Natural killer cell treated with Interleukin-12 subunit alpha and Interleukin-12 subunit beta and Interleukin-15 and Interleukin-18, amount 100 ng/mL, for 72 hours (primary cell): Measurements from ENCODE around the gene ZC3H18. TPM values are rescaled to one million over a fixed set of nuclear protein-coding genes. Genes with fewer than 3 reads are reported as not detected.
"Not testable (repeated sequence)": the region's sequence is repeated elsewhere in the genome, so short reads cannot be mapped to it uniquely, and the experiment has no call there.

Experiments
- ATAC-seq, 2 donors: fragments of 150-1000 bp; cut with Tn5 transposase in 1 of 2; sonication (Bioruptor Pico), chemical (Tn5 transposase) in 1 of 2; 2 replicates each; pipeline ENCODE4 v1.10.0; 2021
- DNase-seq: peaks from one replicate; pipeline ENCODE4 v3.0.0; 2022; ENCODE audit warnings: low spot score
- H3K27ac Mint-ChIP-seq, 2 donors: 1 replicate in 1 of 2; 2 replicates in 1 of 2; pipeline ENCODE4 v1.8.0; 2022; ENCODE audit warnings: mixed read lengths in 2 of 2, mild to moderate bottlenecking in 1 of 2, moderate library complexity in 1 of 2
- H3K27me3 Mint-ChIP-seq, 2 donors: 1 replicate in 1 of 2; 2 replicates in 1 of 2; pipeline ENCODE4 v1.8.0; 2022; ENCODE audit warnings: mixed read lengths in 2 of 2
- H3K36me3 Mint-ChIP-seq: one replicate; pipeline ENCODE4 v1.8.0; 2022; ENCODE audit warnings: mixed read lengths
- H3K4me1 Mint-ChIP-seq, 2 donors: 1 replicate in 1 of 2; 2 replicates in 1 of 2; pipeline ENCODE4 v1.8.0; 2022; ENCODE audit warnings: low read depth in 2 of 2, mixed read lengths in 2 of 2, mild to moderate bottlenecking in 1 of 2
- H3K4me3 Mint-ChIP-seq: one replicate; pipeline ENCODE4 v1.8.0; 2022; ENCODE audit warnings: mixed read lengths
- H3K9me3 Mint-ChIP-seq: 2 replicates; pipeline ENCODE4 v1.8.0; 2022; ENCODE audit warnings: mixed read lengths
- total RNA-seq, 2 donors: library from RNA; stranded (reverse); gene quantifications; one replicate each; pipeline ENCODE4 v1.2.3, GENCODE V29; 2022

ZC3H18 gene
- total RNA-seq, 2 donors from 2014 or later, result 85.0 to 148 TPM

- H3K36me3 Mint-ChIP-seq, result no peaks in the 10 kb centered on the region
- H3K9me3 Mint-ChIP-seq, result no peaks in the 10 kb centered on the region
- no peak overlapping the region for H3K4me3 Mint-ChIP-seq
- ATAC-seq (no peak), DNase-seq (no peak)
- H3K4me1 Mint-ChIP-seq, result peaks cover 29 to 32% of the 10 kb centered on the region in 2 donors
- no peak overlapping the region for H3K27ac Mint-ChIP-seq
- no peaks in the 10 kb centered on the region for H3K27me3 Mint-ChIP-seq
Observed at GRCh38 chr16:88657371-88657770, 87.2 kb downstream of the ZC3H18 start.

DNA sequence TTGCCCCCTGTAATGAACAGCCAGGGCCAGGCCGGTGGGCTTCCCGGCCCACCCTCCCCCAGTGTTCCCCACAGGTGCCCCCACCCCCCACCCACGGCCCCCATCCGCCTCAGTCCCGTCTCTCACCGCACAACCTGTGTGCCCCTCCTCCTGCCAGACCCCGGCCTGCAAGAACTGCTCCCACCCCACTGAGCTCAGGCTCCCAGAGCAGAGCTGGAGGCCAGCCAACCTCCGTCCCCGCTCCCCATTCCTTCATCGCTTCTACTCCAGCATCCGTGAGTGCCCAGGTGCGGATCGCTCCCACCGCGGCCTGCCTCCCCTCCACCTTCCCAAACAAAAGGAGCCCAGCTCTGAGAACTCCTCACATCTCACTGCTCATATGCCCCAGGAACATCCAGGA, 88.5 kb downstream of the ZC3H18 start:
- Mint-ChIP-seq H3K9me3 (no peaks in the 10 kb centered on the region), H3K27ac (no peak overlapping the region), H3K36me3 (no peaks in the 10 kb centered on the region), H3K4me3 (no peak overlapping the region), H3K4me1 (peaks cover 22 to 30% of the 10 kb centered on the region in 2 donors), H3K27me3 (no peaks in the 10 kb centered on the region)
- ATAC-seq, result no peak
- DNase-seq, result no peak

DNA sequence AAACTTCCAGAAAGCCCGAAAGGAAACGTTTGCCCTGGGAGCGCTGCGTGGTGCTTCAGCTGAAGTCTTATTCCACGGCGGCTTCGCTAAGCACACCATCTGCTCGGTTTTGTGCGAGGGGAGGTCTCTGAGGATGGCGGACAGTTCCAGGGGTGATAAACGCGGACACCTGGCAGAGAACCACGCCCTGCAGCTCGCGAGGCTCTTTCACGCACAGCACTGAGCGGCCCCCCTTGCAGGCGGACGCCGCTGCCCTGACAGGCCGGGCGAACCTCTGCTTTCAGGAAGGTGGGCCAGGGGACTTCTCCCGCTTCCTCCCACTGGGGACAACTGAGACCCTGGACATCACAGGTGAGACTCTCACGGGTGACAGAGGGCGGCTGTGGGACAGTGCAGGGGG, 89.0 kb downstream of the ZC3H18 start:
- Mint-ChIP-seq H3K27me3 (no peaks in the 10 kb centered on the region), H3K4me3 (no peak overlapping the region), H3K36me3 (no peaks in the 10 kb centered on the region), H3K4me1 (peaks cover 18 to 27% of the 10 kb centered on the region in 2 donors), H3K27ac (no peak overlapping the region), H3K9me3 (no peaks in the 10 kb centered on the region)
- ATAC-seq, result no peak
- DNase-seq, result no peak

DNA sequence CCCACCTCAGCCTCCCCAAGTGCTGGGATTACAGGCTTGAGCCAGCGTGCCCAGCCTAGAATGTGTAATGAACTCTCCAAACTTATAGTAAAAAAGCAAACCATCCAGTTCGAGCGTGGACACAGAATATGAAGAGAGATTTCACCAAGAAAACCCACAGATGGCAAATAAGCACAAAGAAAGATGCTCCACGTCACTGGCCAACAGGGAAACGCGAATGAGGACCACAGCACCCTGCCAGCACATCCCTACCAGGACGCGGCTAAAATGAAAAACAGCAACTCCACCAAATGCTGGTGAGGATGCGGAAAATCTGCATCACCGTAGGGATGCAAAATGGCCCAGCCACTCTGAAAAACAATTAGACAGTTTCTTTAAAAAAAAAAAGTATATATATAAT, 91.3 kb downstream of the ZC3H18 start:
- Mint-ChIP-seq H3K27me3 (no peaks in the 10 kb centered on the region), H3K9me3 (no peaks in the 10 kb centered on the region), H3K4me3 (peak overlapping the region; percentile 86), H3K4me1 (peaks cover 13 to 19% of the 10 kb centered on the region in 2 donors), H3K36me3 (no peaks in the 10 kb centered on the region), H3K27ac (peak overlapping the region; percentile 43 to 93)
- DNase-seq, result no peak
- no peak for ATAC-seq

DNA sequence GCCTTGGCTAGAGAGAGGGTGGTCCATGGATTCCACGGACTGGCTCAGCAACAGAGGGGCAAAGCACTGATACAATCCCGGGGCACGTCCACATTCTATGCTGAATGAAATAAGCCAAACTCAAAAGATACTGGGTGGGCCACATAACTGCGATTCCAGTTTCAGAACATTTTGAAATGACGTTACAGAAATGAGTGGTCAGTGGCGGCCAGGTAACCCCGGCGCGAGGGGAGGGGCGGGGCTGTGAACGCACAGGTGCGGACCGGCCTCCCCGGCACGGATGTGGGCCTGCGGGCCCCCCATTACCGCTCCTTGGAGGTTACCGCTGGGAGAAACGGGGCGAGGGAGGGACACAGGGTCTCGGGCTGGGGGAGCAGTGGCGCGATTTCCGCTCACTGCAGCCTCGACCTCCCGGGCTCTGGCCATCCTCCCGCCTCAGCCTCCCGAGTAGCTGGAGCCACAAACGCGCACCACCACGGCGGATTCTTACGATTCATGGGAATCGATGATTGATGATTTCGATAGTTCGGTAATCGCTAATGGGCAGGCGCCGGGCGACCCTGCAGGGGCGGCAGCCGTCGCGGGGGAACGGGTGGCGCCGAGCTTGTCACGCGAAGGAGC, 92.1 kb downstream of the ZC3H18 start:
- peaks cover 13 to 19% of the 10 kb centered on the region in 2 donors for H3K4me1 Mint-ChIP-seq
- H3K9me3 Mint-ChIP-seq, result no peaks in the 10 kb centered on the region
- ATAC-seq (no peak), DNase-seq (no peak)
- peak overlapping the region; percentile 86 for H3K4me3 Mint-ChIP-seq
- H3K27me3 Mint-ChIP-seq, result no peaks in the 10 kb centered on the region
- peak overlapping the region; percentile 43 to 93 for H3K27ac Mint-ChIP-seq
- no peaks in the 10 kb centered on the region for H3K36me3 Mint-ChIP-seq

- Mint-ChIP-seq H3K9me3 (no peaks in the 10 kb centered on the region), H3K4me1 (peaks cover 13 to 19% of the 10 kb centered on the region in 2 donors), H3K27ac (peak within 1 kb of the TSS; percentile 43 to 93), H3K36me3 (no peaks in the 10 kb centered on the region), H3K4me3 (peak within 1 kb of the TSS; percentile 86), H3K27me3 (no peaks in the 10 kb centered on the region)
- peak; percentile 98 for DNase-seq
- ATAC-seq, result peak; percentile 99
Observed at GRCh38 chr16:88662843-88663606, 92.8 kb downstream of the ZC3H18 start, which contains the start of gene MVD. MVD (minus strand) TSS chr16:88663091; CDS start chr16:88663080, 11 bp downstream.

GRCh38 chr16:88665148-88665547, 94.9 kb downstream of the ZC3H18 start:
- Mint-ChIP-seq H3K27me3 (no peaks in the 10 kb centered on the region), H3K9me3 (no peaks in the 10 kb centered on the region), H3K4me3 (peak overlapping the region; percentile 36), H3K4me1 (peaks cover 13 to 18% of the 10 kb centered on the region in 2 donors), H3K27ac (no peak overlapping the region), H3K36me3 (no peaks in the 10 kb centered on the region)
- ATAC-seq (no peak), DNase-seq (no peak)

GRCh38 chr16:88665570-88665969, 95.4 kb downstream of the ZC3H18 start:
- H3K36me3 Mint-ChIP-seq, result no peaks in the 10 kb centered on the region
- no peaks in the 10 kb centered on the region for H3K9me3 Mint-ChIP-seq
- peaks cover 13 to 16% of the 10 kb centered on the region in 2 donors for H3K4me1 Mint-ChIP-seq
- DNase-seq (no peak), ATAC-seq (no peak)
- H3K4me3 Mint-ChIP-seq, result no peak overlapping the region
- H3K27me3 Mint-ChIP-seq, result no peaks in the 10 kb centered on the region
- no peak overlapping the region for H3K27ac Mint-ChIP-seq

GRCh38 chr16:88667461-88667860, 97.3 kb downstream of the ZC3H18 start:
- Mint-ChIP-seq H3K36me3 (no peaks in the 10 kb centered on the region), H3K9me3 (no peaks in the 10 kb centered on the region), H3K27ac (no peak overlapping the region), H3K4me1 (peaks cover 0 to 8% of the 10 kb centered on the region in 2 donors), H3K27me3 (no peaks in the 10 kb centered on the region), H3K4me3 (no peak overlapping the region)
- DNase-seq (no peak), ATAC-seq (no peak)

DNA sequence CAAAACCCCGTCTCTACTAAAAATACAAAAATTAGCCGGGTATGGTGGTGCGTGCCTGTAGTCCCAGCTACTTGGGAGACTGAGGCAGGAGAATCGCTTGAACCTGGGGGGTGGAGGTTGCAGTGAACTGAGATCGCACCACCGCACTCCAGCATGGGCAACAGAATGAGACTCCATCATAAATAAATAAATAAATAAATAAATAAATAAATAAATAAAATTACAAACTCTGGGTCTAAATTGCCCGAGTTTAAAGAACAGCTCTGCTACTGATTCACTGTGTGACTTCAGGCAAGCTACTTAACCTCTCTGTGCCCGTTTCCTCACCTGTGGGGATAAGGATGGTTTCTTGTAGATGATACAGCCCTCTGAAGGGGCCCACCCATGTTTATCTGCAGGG, 99.3 kb downstream of the ZC3H18 start:
- H3K27ac Mint-ChIP-seq, H3K9me3 Mint-ChIP-seq, H3K27me3 Mint-ChIP-seq, DNase-seq, H3K4me1 Mint-ChIP-seq, H3K36me3 Mint-ChIP-seq, ATAC-seq, H3K4me3 Mint-ChIP-seq: not testable (repeated sequence)

GRCh38 chr16:88669980-88670379, 99.8 kb downstream of the ZC3H18 start:
- Mint-ChIP-seq H3K36me3 (no peaks in the 10 kb centered on the region), H3K4me1 (peaks cover 0 to 2% of the 10 kb centered on the region in 2 donors), H3K27me3 (no peaks in the 10 kb centered on the region), H3K4me3 (no peak overlapping the region), H3K9me3 (no peaks in the 10 kb centered on the region), H3K27ac (no peak overlapping the region)
- DNase-seq (no peak), ATAC-seq (no peak)

DNA sequence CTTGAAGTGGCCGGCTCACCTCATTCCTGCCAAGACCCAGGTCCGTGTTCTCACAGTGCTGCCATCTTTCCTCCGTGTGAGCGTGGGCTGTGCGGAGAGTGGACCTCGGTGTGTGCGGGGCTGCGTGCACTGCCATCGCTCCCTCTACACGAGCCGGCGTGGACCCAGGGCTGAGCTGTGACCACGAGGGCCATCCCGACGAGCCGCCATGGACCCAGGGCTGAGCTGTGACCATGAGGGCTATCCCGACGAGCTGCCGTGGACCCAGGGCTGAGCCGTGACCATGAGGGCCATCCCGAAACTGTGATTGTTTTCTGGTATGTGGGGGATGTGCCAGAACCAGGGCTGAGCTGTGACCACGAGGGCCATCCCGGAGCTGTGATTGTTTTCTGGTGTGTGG, 101.6 kb downstream of the ZC3H18 start:
- no peak for ATAC-seq
- H3K9me3 Mint-ChIP-seq, result no peaks in the 10 kb centered on the region
- H3K27me3 Mint-ChIP-seq, result no peaks in the 10 kb centered on the region
- no peak overlapping the region for H3K27ac Mint-ChIP-seq
- no peaks in the 10 kb centered on the region for H3K4me1 Mint-ChIP-seq
- no peak for DNase-seq
- H3K4me3 Mint-ChIP-seq, result no peak overlapping the region
- no peaks in the 10 kb centered on the region for H3K36me3 Mint-ChIP-seq

- ATAC-seq (no peak), DNase-seq (no peak)
- no peaks in the 10 kb centered on the region for H3K36me3 Mint-ChIP-seq
- H3K27me3 Mint-ChIP-seq, result no peaks in the 10 kb centered on the region
- H3K4me1 Mint-ChIP-seq, result no peaks in the 10 kb centered on the region
- no peak overlapping the region for H3K4me3 Mint-ChIP-seq
- no peak overlapping the region for H3K27ac Mint-ChIP-seq
- no peaks in the 10 kb centered on the region for H3K9me3 Mint-ChIP-seq
Observed at GRCh38 chr16:88672776-88673175, 102.6 kb downstream of the ZC3H18 start.

GRCh38 chr16:88673716-88674379, 103.6 kb downstream of the ZC3H18 start:
- Mint-ChIP-seq H3K4me1 (no peaks in the 10 kb centered on the region), H3K27ac (no peak overlapping the region), H3K4me3 (no peak overlapping the region), H3K9me3 (no peaks in the 10 kb centered on the region), H3K27me3 (no peaks in the 10 kb centered on the region), H3K36me3 (no peaks in the 10 kb centered on the region)
- ATAC-seq (no peak), DNase-seq (no peak)
